HepG2 (cell line): ENCODE data around the gene UCK2. TPM values are rescaled to one million over a fixed set of nuclear protein-coding genes. Genes with fewer than 3 reads are reported as not detected.
A peak's percentile ranks its signal among the peaks of the same experiment; 100 is the strongest.

Source experiments
- GFI1 ChIP-seq: sonication (generic); formaldehyde crosslinking; IDR thresholded peaks from 2 replicates; pipeline ENCODE4 v1.5.0; 2020; ENCODE audit warnings: missing genetic modification reagents, mild to moderate bottlenecking, borderline replicate concordance
- KMT2B ChIP-seq: IDR thresholded peaks from 2 replicates; pipeline ENCODE4 v1.6.1; 2016; ENCODE audit warnings: missing genetic modification reagents, missing compliant biosample characterization
- POLR2A ChIP-seq, 2 experiments: IDR thresholded peaks; 2 replicates each; pipeline ENCODE4 v1.6.1; 2011; ENCODE audit warnings: low read depth in 2 of 2, low read length in 2 of 2, mild to moderate bottlenecking in 1 of 2, moderate library complexity in 1 of 2; ENCODE audit not compliant: insufficient read depth in 1 of 2
- POLR2AphosphoS2 ChIP-seq: IDR thresholded peaks from 2 replicates; pipeline ENCODE4 v1.6.1; 2011; ENCODE audit warnings: low read depth, low read length, improper control_type of control experiment
- SMC3 ChIP-seq: IDR thresholded peaks from 2 replicates; pipeline ENCODE4 v1.6.1; 2011; ENCODE audit warnings: low read length, improper control_type of control experiment
- SYNCRIP ChIP-seq: fragments of 200-400 bp; formaldehyde crosslinking; IDR thresholded peaks from 2 replicates; pipeline ENCODE4 v1.6.1; 2018; ENCODE audit warnings: mild to moderate bottlenecking, low read depth, low read length; ENCODE audit not compliant: insufficient read depth
- ZNF160 ChIP-seq: sonication (generic); formaldehyde crosslinking; IDR thresholded peaks from 2 replicates; pipeline ENCODE4 v1.8.0; 2022; ENCODE audit warnings: mild to moderate bottlenecking, inconsistent platforms, missing genetic modification reagents
- ZNF17 ChIP-seq: sonication (generic); formaldehyde crosslinking; IDR thresholded peaks from 2 replicates; pipeline ENCODE4 v1.5.0; 2020; ENCODE audit warnings: mild to moderate bottlenecking, missing genetic modification reagents
- ZNF251 ChIP-seq: sonication (generic); formaldehyde crosslinking; IDR thresholded peaks from 2 replicates; pipeline ENCODE4 v1.9.0; 2021; ENCODE audit warnings: mild to moderate bottlenecking, missing genetic modification reagents
- ZNF431 ChIP-seq: sonication (generic); formaldehyde crosslinking; IDR thresholded peaks from 2 replicates; pipeline ENCODE4 v1.9.0; 2022; ENCODE audit warnings: missing genetic modification reagents, low read depth, mild to moderate bottlenecking, borderline replicate concordance
- ZNF432 ChIP-seq: sonication (generic); formaldehyde crosslinking; IDR thresholded peaks from 2 replicates; pipeline ENCODE4 v1.5.0; 2020; ENCODE audit warnings: missing genetic modification reagents, mild to moderate bottlenecking, borderline replicate concordance
- ZNF546 ChIP-seq: sonication (generic); formaldehyde crosslinking; conservative IDR thresholded peaks from 2 replicates; pipeline ENCODE4 v1.8.1; 2023; ENCODE audit warnings: mild to moderate bottlenecking, missing genetic modification reagents
- ZNF567 ChIP-seq: sonication (generic); formaldehyde crosslinking; IDR thresholded peaks from 2 replicates; pipeline ENCODE4 v1.8.1; 2023; ENCODE audit warnings: mild to moderate bottlenecking, missing genetic modification reagents, borderline replicate concordance
- ZNF879 ChIP-seq: sonication (generic); formaldehyde crosslinking; IDR thresholded peaks from 2 replicates; pipeline ENCODE4 v1.8.1; 2023; ENCODE audit warnings: missing genetic modification reagents
- polyA plus RNA-seq, 8 experiments: library from polyadenylated mRNA; depleted of rRNA in 3 of 8; stranded (reverse) in 7 of 8; unstranded in 1 of 8; fragments of >200 nt; fragmentation: Illumina TruSeq in 4 of 8; extraction: Trizol in 4 of 8; gene quantifications; 2 replicates each; pipeline versions ENCODE4 v1.2.1 to v1.2.3, GENCODE V29; 2011 to 2016; ENCODE audit warnings: low read depth in 4 of 8, missing spikeins in 1 of 8, mixed read lengths in 1 of 8; ENCODE audit not compliant: insufficient read depth in 1 of 8
- total RNA-seq, 5 experiments: library from RNA; depleted of rRNA; stranded (reverse); fragments of >200 nt; fragmentation: Illumina TruSeq; extraction: Trizol; gene quantifications; 2 replicates each; pipeline ENCODE4 v1.2.3, GENCODE V29; 2016; ENCODE audit warnings: low read depth in 1 of 5
- TF ChIP-seq, protein P1 (sequence below): IDR thresholded peaks from 2 replicates; pipeline ENCODE4 v1.6.1; 2016; ENCODE audit warnings: low read depth, control low read depth
- TF ChIP-seq, protein P2 (sequence below), 2 experiments: IDR thresholded peaks; 2 replicates each; pipeline ENCODE4 v1.6.1; 2011 to 2012; ENCODE audit warnings: low read length in 2 of 2, borderline replicate concordance in 1 of 2, low read depth in 1 of 2, mild to moderate bottlenecking in 1 of 2, moderate library complexity in 1 of 2
- TF ChIP-seq, protein P3 (sequence below): sonication (generic); formaldehyde crosslinking; IDR thresholded peaks from 2 replicates; pipeline ENCODE4 v1.5.0; 2020; ENCODE audit warnings: missing genetic modification reagents
- TF ChIP-seq, protein P4 (sequence below): sonication (generic); formaldehyde crosslinking; IDR thresholded peaks from 2 replicates; pipeline ENCODE4 v1.5.0; 2020; ENCODE audit warnings: missing genetic modification reagents
- TF ChIP-seq, protein P5 (sequence below), 2 experiments: fragments of 450-650 bp in 1 of 2; sonication (generic) in 1 of 2; formaldehyde crosslinking; IDR thresholded peaks; 2 replicates each; pipeline versions ENCODE4 v1.5.0 to v1.8.0; 2020 to 2022; ENCODE audit warnings: mild to moderate bottlenecking in 1 of 2, missing genetic modification reagents in 1 of 2
- TF ChIP-seq, protein P6 (sequence below): sonication (generic); formaldehyde crosslinking; IDR thresholded peaks from 2 replicates; pipeline ENCODE4 v1.9.0; 2021; ENCODE audit warnings: missing genetic modification reagents, borderline replicate concordance

The UCK2 gene
- total and polyA plus RNA-seq, 2 of the 13 experiments (the other 11 are each of a cell fraction or from before 2014, with no cell fraction given), result 64.3 to 78.0 TPM

DNA sequence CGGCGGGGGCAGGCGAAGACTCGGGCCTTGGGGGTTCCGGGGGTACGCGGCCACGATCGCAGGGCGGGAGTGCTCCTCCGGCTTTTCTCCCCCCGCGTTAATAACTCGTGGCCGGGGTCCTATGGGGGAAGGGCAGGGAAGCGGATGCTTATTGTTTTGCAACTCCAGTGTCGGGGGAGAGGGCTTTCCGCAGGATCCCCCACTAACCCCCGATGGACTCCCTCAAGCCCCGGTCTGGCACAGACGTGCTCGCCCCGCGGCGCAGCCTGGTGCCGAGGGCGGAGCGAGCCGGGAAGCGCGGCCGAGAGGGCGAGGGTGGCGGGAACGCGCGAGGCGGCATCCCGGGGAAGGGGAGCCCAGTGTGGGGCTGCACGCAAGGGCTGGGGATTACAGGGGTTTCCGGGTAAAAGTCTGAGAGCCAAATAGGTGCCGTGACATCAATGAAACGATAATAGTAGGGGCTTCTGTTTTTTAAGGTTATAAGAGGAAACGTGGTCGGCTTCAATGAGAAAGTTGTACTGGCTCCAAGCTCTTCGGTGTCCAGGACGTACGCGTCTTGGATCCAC is 772 bp downstream of the UCK2 start (continued):
- TF ChIP-seq, protein P1, sequence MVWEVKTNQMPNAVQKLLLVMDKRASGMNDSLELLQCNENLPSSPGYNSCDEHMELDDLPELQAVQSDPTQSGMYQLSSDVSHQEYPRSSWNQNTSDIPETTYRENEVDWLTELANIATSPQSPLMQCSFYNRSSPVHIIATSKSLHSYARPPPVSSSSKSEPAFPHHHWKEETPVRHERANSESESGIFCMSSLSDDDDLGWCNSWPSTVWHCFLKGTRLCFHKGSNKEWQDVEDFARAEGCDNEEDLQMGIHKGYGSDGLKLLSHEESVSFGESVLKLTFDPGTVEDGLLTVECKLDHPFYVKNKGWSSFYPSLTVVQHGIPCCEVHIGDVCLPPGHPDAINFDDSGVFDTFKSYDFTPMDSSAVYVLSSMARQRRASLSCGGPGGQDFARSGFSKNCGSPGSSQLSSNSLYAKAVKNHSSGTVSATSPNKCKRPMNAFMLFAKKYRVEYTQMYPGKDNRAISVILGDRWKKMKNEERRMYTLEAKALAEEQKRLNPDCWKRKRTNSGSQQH (CRISPR knock-in tag), result peak; percentile 76; the same call in 1 of the 2 replicates
- TF ChIP-seq ZNF251 (CRISPR knock-in tag), result no peak
- TF ChIP-seq, protein P2, sequence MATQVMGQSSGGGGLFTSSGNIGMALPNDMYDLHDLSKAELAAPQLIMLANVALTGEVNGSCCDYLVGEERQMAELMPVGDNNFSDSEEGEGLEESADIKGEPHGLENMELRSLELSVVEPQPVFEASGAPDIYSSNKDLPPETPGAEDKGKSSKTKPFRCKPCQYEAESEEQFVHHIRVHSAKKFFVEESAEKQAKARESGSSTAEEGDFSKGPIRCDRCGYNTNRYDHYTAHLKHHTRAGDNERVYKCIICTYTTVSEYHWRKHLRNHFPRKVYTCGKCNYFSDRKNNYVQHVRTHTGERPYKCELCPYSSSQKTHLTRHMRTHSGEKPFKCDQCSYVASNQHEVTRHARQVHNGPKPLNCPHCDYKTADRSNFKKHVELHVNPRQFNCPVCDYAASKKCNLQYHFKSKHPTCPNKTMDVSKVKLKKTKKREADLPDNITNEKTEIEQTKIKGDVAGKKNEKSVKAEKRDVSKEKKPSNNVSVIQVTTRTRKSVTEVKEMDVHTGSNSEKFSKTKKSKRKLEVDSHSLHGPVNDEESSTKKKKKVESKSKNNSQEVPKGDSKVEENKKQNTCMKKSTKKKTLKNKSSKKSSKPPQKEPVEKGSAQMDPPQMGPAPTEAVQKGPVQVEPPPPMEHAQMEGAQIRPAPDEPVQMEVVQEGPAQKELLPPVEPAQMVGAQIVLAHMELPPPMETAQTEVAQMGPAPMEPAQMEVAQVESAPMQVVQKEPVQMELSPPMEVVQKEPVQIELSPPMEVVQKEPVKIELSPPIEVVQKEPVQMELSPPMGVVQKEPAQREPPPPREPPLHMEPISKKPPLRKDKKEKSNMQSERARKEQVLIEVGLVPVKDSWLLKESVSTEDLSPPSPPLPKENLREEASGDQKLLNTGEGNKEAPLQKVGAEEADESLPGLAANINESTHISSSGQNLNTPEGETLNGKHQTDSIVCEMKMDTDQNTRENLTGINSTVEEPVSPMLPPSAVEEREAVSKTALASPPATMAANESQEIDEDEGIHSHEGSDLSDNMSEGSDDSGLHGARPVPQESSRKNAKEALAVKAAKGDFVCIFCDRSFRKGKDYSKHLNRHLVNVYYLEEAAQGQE (IDR thresholded peaks at IDR 0.05; ENCODE audit: borderline replicate concordance in 1 of 2, low read depth in 1 of 2, low read length in 2 of 2), result no peak
- no peak for TF ChIP-seq POLR2AphosphoS2
- TF ChIP-seq ZNF160 (CRISPR knock-in tag), result no peak
- no peak for TF ChIP-seq ZNF431 (CRISPR knock-in tag)
- TF ChIP-seq, protein P3, sequence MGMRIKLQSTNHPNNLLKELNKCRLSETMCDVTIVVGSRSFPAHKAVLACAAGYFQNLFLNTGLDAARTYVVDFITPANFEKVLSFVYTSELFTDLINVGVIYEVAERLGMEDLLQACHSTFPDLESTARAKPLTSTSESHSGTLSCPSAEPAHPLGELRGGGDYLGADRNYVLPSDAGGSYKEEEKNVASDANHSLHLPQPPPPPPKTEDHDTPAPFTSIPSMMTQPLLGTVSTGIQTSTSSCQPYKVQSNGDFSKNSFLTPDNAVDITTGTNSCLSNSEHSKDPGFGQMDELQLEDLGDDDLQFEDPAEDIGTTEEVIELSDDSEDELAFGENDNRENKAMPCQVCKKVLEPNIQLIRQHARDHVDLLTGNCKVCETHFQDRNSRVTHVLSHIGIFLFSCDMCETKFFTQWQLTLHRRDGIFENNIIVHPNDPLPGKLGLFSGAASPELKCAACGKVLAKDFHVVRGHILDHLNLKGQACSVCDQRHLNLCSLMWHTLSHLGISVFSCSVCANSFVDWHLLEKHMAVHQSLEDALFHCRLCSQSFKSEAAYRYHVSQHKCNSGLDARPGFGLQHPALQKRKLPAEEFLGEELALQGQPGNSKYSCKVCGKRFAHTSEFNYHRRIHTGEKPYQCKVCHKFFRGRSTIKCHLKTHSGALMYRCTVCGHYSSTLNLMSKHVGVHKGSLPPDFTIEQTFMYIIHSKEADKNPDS, result no peak
- TF ChIP-seq ZNF546 (CRISPR knock-in tag), result no peak
- TF ChIP-seq POLR2A (IDR thresholded peaks at IDR 0.05; ENCODE audit: insufficient read depth in 1 of 2, low read depth in 2 of 2, low read length in 2 of 2), result peak; percentile 52 to 56; a peak in 2 of 4 replicates
- TF ChIP-seq GFI1, result no peak
- no peak for TF ChIP-seq ZNF432 (CRISPR knock-in tag)
- TF ChIP-seq ZNF567 (CRISPR knock-in tag), result no peak
- no peak for TF ChIP-seq SYNCRIP
- TF ChIP-seq, protein P4, sequence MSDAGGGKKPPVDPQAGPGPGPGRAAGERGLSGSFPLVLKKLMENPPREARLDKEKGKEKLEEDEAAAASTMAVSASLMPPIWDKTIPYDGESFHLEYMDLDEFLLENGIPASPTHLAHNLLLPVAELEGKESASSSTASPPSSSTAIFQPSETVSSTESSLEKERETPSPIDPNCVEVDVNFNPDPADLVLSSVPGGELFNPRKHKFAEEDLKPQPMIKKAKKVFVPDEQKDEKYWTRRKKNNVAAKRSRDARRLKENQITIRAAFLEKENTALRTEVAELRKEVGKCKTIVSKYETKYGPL (CRISPR knock-in tag), result no peak
- TF ChIP-seq, protein P5, sequence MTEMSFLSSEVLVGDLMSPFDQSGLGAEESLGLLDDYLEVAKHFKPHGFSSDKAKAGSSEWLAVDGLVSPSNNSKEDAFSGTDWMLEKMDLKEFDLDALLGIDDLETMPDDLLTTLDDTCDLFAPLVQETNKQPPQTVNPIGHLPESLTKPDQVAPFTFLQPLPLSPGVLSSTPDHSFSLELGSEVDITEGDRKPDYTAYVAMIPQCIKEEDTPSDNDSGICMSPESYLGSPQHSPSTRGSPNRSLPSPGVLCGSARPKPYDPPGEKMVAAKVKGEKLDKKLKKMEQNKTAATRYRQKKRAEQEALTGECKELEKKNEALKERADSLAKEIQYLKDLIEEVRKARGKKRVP (CRISPR knock-in tag; IDR thresholded peaks at IDR 0.05), result peak in 1 of 2 experiments; percentile 45; a peak in 1 of 4 replicates
- no peak for TF ChIP-seq ZNF879 (CRISPR knock-in tag)
- TF ChIP-seq SMC3, result no peak
- 0 out of 2 replicates have a peak, but pooled peaks have one; percentile 35 for TF ChIP-seq KMT2B (CRISPR knock-in tag)
- TF ChIP-seq, protein P6, sequence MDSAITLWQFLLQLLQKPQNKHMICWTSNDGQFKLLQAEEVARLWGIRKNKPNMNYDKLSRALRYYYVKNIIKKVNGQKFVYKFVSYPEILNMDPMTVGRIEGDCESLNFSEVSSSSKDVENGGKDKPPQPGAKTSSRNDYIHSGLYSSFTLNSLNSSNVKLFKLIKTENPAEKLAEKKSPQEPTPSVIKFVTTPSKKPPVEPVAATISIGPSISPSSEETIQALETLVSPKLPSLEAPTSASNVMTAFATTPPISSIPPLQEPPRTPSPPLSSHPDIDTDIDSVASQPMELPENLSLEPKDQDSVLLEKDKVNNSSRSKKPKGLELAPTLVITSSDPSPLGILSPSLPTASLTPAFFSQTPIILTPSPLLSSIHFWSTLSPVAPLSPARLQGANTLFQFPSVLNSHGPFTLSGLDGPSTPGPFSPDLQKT (CRISPR knock-in tag), result no peak
- TF ChIP-seq ZNF17 (CRISPR knock-in tag), result no peak
